Fibroblast of skin of right quadriceps (primary cell): ENCODE results near the gene UBN1.

Source experiments
- DNase-seq: peaks from one replicate; pipeline ENCODE4 v3.0.0-alpha.2; 2013

Gene UBN1

DNA sequence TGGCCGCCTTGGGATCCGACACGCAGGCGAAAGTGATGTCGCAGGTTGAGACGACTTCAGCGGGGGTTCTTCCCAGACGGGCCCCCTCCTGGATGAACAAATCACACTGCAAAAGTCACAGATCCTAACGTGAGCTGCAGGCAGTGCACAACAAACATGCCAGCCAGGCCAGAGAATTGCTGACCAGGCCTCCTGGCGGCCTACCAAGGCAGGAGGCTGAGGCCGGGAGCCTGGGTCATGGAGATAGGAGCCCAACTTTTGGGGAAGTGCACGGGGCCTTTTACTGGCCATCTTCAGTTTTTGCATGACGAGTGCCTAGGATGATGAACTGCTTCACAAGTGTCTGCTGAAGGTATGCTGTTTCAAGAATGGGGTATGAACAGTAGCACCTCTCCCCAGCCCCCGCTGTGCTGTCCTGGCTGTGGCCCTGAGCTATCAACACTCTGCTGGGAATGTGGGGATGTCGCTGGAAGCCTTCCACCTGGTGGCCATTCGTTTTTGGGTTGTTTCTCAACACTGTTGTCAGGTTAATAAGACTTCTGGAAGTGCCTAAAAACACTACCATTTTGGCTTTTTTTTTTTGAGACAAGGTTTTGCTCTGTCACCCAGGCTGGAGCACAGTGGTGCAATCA lies 32.6 kb upstream of the UBN1 start:
- no peak for DNase-seq

DNA sequence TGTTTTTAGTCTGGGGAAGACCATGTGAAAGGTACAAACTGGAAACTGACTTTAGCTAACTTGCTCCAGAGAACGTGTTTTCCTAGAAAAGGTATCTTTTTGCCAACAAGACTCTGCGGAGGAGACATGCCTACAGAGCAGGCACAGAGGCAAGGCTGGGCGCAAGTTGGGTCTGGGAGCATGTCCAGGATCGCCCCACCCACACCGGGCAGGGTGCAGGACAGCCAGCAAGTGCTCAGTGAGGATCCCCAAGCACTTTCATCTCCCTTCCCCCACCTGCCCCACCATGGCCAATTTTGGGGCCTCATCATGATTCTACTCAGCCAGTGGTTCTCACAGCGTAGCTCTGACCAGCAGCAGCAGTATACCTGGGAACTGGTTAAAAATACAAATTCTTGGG lies 26.6 kb upstream of the UBN1 start:
- no peak for DNase-seq

DNA sequence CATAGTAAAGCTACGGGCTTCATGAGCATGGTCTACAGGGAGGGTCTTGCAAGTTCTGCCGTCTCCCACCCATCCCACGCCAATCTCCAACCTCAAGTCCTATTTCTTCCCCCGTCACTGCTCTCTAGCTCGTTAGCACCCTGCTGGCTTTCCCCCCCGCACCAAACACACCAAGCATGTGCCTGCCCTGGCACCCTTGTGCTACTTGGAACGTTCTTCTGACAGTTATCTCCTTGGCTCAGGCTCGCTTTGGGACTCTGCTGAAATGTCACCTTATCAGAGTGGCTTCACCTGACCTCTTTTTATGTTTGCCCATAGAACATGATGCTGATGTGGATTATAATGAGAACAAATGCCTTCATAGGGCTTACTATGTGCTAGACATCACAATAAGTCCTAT lies 22.1 kb upstream of the UBN1 start:
- no peak for DNase-seq

DNA sequence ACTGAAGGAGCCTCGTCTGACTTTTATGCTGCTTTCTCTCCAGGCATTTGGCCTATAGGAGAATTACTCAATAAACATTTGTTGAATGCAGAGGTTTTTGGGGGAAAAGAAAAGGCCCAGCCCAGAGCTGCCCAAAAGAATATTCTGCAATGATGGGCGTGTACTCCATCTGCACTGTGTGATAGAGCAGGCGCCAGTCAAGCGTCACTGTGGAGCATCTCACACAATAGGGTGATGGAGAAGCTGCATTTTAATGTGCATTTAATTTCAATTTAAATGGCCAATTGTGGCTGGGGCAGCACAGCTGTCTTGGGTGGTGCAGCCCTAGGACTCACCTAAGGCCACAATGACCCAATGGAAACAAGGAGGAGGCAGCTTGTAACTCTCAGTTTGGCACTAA lies 20.8 kb upstream of the UBN1 start:
- DNase-seq, result no peak

DNA sequence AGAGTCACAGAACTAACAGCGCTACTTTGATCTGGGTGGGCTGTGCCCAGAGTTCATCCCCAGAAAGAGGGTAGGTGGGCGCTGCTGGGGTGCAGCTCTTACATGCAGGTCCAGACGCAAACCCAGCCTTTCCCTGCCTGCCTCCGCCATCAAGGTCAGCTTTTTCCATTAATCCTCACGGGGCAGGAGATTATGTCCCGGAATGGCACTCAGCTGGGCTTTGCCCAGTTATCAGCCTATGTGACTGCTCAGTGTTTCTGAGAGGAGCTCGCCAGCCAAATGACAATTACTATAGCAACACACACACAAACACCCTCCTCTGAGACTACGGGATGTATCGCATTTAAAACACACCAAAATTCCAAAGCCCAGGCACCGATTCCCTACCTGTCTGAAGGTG lies 20.3 kb upstream of the UBN1 start:
- no peak for DNase-seq

DNA sequence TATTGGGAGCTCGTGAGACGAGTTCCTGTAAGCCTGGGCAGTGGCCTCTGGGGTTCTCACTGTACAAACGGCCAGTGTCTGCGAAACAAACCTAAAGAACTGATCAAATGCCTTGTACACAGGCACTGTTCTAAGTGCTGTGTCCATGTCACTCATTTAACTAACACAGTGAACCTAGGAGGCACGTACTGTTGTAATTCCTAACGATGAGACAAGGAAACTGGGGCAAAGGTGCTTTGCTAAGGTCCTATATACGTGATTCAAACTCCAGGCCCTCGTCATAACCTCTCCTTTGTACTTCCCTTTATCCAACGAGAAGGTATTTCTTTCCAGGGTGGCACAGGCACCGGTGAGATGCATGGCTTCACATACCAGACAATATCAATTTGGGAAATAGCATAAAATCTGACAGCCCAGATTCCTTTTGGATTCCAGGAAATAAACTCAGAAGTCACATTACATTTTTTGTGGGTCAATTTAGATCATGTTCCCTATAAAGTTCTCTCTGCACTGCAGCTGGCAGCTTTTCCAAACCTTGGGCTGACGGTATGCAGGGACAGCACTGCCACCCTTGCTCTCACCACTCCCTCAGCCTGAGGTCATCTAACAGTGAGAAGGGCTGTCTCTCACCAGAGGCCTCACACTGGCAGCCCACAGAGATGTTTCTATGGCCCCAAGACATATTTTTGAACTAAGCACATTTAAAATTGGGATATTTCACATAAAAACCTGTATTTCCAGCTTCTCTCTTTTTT lies 18.5 kb upstream of the UBN1 start:
- DNase-seq, result no peak

DNA sequence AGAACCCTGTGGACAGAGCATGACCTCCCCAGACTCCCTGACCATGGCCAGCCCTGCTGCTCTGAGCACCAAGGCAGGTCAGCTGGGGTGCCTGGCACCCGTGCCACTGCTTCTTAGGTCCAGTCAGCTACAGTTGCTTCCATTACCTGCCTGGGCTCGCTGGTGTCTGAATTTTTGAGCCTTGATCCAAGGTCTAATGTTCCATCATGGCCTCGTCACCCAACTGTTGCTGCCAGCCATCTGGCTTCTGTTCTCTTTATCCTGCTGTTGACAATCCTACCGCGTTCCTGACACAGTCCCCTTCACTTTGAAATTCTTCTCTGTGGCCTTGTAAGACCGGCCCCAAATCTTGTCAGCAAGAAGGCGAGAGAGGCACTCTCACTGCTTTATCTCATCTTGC lies 16.9 kb upstream of the UBN1 start:
- no peak for DNase-seq

DNA sequence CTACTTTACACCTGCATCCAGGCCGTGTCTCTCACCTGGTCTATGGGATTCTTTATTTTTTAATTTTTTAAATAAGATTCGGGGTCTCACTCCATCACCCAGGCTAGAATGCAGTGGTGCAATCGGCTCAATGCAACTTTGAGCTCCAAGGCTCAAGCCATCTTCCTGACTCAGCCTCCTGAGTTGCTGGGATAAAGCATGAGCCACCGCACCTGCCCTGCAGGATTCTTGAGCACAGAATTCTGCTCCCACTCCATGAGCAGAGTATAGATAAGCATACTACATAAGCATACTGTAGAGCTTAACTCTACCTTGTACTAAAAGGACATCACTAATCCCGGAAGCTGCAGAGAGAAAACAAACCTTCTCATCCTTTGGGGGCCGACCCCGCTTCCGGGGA lies 15.7 kb upstream of the UBN1 start:
- DNase-seq, result no peak

DNA sequence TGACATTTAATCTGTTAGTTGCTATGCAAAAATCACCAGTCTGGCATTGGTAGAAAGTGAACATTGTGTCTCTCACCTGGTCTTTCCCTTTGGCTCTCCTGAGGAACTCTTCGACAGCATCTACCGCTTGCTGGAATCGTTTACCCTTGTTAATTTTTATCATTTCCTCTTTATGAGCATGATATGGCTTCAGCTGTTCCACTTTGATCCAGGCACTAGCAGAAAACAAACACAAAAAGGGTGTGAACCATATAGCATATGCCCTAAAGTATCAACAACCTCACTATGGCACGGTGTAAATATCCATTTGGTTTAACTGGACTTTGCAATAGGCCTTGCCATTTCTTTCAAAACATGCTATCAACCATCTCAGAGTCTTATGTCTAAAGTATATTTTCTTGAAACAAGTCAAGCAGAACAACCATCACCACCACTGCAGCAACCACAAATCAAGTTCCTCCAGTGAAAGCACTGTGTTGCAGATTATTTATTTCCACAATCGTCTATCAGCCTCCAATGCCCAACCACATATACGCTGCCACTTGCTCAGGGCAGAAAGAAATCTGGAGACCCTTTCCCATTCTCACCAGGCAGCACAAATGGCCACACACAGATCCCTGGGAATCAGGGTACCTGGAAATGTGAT lies 14.5 kb upstream of the UBN1 start:
- DNase-seq, result no peak

DNA sequence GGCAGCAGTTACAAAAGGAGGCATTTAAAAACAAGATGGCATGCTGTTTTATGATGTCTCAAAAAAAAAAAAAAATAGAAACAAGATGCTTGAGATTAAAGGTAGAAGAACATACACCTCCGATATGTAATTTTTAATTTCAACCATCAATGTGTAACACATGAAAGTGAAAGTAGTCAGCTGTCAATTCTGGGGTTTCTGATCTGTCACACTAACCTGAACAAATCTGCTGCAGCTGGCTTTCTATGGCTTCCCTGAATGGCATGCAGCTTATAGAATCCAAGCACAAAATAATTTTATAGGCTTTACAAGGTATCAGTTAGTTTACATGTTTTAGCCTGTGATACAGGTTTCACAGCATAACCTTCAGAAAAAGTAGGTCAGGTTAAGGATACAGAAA lies 13.7 kb upstream of the UBN1 start:
- DNase-seq, result no peak

DNA sequence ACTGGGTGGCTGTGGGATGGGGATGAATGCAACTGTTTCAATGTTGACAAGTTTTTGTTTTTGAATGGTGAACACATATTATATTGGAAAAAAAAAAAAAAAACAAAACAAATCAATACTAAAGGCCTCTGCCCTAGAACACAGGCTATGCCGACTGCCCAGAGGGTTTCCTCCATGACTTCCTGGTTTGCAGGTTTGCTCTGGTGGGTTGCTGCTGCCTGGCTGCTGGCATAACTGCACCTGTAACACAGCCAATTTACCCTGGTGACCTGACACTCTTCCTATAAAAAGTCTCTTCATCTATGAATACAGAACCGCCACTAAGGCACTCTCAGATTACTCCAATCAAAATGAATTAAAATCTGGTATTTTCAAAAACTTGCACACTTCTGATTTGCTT lies 10.6 kb upstream of the UBN1 start:
- no peak for DNase-seq

DNA sequence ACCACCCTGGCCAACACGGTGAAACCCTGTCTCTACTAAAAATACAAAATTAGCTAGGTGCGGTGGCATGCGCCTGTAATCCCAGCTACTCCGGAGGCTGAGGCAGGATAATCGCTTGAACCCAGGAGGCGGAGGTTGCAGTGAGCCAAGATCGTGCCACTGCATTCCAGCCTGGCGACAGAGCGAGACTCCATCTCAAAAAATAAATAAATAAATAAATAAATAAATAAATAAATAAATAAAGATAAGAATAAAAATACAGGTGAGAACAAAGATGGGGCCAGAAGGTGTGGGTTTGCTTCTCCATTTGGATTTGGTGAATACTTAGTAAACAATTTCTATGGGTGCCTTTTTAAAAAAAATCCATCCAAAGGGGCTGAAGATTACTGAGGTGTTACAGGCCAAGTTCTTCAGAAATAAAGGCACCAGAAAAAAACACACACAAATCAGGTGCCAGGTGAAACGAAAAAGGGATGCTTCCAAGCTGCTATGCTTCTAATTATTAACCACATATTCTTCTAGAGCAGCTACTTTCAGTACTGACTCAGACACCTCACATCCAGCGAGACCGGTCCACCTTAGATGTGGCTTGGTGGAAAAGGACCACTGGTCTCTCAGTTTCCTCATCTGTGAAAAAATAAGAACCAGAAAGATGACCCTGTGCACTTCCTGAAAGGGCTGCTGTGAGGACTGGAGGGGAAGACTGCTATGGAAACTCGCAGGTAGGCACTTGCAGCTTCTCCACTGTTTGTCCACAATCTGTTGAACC lies 9.4 kb upstream of the UBN1 start:
- no peak for DNase-seq

DNA sequence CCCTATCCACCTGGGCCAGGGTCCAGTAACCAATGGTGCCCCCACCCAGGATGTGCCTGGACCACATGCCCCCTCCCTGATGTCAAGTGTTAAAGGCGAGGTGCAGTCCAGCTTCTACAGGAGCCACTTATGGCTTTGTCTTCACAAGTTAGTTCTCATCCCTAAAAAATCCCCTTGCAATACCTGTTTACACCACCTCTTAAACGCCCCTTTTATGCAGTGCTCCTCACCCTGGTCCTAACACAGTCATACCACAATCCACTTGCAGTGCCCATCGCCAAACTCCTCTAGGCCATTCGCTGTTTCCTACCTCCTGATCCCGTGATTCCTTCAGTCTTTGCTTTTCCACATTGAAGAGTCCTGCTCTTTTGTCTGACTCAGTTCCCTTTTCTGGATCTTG lies 7.3 kb upstream of the UBN1 start:
- no peak for DNase-seq

DNA sequence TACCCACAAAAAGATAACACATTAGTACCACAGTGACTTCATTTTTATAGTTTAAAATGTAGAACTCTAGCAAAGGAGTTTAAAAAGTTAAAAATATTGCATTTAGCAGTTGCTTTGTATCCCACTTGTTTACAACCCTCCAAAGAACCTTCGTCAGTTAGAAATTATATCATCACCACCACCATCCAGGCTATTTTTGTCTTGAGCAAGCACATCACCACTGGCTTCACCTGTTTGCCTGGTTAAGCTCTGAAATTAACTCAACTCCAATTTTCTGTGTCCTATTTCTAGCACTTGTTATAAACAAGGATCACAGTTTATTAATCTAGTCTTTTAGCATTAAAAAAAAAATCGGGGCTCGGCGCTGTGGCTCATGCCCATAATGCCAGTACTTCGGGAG lies 6.3 kb upstream of the UBN1 start:
- no peak for DNase-seq

DNA sequence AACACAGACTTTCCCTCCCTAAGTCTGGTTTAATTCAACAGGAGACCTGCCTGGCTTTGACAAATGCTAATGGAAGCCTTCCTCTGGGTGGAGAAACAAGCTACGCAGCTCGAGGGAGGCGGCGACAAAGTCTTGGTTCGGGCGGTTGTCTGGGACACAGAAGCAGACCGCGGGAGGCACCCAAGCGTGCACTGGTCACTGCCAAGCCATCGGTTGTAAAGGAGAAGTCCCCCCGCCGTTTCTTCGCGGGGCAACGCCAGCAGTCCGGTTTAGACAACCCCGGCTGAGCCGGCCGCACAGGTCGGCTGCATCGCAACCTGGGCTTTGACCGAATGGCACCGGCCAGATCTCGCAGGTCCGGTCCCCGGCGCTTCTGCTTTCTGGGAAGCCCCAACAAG lies 779 bp upstream of the UBN1 start:
- DNase-seq, result peak; percentile 22

DNA sequence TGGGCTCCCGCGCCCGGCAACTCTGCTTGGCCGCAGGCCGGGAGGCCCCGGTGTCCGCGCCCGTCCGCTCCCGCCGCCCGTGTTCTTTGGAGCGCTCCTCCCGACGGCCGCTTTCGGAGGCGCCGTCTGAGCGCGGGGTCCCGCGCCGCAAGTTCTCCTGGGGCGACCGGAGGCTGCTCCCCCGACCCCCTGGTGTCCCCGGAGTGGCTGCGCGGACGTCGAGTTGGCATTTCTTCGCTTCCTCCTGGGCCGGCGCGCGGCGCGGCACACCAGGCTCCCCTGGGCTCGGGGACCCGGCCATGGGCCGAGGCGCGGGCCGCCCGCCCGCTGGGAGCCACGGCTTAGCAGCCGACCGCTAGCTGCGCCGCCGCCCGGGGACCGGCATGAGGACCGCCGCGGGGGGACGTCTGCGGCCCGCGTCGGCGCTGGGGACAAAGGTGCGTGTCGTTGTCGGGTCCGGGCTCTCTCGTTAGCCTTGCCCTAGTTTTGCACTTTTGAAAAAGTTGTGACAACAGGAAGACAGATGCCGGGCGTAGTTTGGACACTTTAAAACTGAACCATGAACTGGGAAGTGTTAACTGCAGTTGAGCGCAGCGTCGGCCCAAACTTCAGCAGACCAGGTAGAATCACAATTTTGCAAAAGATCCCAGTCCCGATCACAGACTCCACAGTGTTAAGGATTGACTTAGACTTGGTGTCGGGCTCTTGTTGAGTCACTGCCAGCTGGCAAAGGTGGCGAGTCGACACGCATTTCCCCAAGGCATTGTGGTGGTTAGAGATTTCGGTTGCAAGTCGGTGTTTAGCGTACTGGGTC lies 700 bp downstream of the UBN1 start:
- DNase-seq, result peak; percentile 58

DNA sequence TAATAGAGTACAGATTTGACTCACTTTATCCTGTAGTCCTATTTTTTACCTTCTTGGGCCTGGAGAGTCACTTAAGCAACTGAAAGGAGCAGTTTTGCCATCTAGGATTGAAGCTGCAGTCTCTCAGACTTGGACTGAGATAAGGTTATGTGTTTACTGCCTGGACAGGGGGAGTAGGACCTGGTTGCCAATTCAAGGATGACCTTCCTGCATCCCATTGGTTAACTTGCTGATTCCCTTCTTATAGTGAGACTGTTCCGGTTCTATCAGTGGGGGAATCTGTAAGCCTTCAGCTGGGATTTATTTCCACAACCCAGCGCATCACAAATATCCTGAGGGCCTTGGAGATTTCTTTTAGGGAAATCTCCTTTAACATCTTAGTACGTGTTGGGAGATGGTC lies 2.9 kb downstream of the UBN1 start:
- DNase-seq, result no peak

DNA sequence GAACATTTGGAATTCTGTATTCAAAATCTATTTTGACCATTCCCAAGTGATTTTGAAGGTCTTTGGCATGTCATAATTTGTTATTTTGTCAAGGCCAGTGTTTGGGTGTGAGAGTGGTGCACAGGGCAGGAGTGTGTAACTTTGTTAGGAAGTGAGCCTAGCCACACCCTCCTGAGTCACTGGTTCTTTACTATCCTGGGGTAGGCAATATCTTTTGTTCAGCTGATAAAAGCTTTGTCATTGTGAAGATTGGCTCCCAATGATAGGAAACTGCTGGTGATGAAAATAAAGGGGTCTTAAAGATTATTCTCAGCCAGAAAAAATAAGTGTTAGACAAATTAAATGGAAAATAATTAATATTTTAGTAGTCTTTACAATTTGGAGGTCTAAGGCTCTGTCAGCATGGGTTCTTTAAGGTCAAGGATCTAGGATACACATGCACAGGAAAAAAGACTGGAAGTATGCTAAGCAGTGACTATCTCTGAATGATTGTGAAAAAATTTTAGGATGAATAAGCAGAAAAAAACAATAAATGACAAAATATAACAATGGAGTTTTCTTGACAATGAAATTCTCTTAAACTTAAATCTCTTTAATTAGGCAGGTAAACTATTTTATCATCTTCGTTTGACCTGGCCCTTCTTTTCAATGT lies 5.1 kb downstream of the UBN1 start:
- DNase-seq, result no peak

DNA sequence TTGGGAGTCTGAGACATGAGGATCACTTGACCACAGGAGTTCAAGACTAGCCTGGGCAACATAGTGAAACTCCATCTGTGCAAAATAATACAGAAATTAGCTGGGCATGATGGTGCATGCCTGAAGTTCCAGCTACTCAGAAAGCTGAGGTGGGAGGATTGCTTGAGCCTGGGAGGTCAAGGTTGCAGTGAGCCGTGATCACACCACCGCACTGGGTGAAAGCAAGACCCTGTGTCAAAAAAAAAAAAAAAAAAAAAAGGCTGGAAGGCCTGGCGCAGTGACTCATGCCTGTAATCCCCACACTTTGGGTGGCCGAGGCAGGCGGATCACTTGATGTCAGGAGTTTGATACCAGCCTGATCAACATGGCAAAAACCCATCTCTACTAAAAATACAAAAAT lies 8.1 kb downstream of the UBN1 start:
- no peak for DNase-seq

DNA sequence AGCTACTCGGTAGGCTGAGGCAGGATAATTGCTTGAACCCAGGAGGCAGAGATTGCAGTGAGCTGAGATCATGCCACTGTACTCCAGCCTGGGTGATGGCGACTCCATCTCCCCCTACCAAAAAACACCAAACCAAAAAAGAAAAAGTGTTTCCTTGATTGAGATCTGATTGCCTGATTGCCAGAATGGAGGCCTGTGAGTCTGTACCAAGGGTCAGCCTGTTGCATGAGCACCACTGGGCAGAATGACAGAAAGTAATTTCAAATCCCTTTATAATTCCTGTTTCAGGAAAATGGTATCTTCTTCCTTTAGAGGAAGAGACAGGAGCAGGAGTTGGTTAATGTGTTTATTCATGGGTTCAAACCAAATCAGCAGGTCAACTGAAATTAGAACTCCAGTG lies 8.5 kb downstream of the UBN1 start:
- no peak for DNase-seq

DNA sequence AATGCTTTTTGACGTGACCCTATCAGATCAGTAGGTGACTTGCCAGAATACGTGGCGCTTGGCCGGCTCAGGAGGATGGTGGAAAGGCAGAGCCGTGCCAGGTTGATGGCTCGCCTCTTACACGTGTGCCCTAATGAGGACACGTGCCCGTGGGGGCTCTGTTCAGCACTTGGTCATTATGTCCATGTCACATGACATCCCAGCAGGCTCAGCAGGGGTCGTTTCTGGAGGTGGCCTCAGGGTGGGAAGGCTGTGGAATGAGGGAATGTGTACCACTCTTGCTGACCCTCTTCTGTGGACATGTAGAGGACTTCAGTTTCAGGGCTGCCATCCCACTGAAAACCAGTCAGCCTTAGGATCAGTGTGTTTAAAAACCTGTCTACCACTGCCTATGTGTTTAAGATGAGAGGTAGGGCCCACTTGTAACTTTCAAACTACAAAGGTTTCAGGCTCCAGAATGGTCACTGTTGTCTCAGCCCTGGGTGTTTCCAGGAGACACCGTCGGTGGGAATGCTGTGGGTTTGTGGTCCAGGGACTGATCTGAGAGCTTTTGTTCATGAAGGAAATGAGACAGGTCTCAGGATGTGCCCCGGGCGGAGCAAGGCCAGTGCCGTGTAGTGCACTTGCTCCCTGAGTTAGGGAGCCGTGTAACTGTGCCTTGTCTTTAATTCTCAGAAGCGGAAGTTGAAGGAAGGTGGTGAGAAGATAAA lies 12.1 kb downstream of the UBN1 start:
- DNase-seq, result no peak

DNA sequence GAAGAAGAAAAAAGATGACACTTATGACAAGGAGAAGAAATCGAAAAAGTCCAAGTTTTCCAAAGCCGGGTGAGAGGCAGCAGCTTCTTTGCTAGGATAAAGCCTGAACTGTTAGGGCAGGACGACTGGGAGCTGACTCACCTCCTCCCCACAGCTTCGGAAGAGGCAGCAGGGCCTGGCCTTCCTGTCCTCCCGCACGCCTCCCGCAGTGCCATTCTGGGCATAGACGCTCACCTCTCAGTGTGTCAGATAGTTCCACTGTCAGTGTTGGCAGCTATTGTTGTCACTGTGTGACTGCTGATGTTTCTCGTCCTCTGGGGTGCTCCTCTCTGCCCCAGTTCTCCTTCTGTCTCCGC lies 12.6 kb downstream of the UBN1 start:
- no peak for DNase-seq
